Stimulated activated CD8-positive, alpha-beta memory T cell treated with anti-CD3 and anti-CD28 coated beads, Interleukin-7, amount 100 ng/mL, for 48 hours (primary cell): ENCODE measurements around the gene MED15.

Experiments
- DNase-seq, 2 donors: peaks; one replicate each; pipeline ENCODE4 v3.0.0-alpha.2; 2020; ENCODE audit warnings: low read depth in 1 of 2; ENCODE audit errors: extremely low read depth in 1 of 2

The MED15 gene

DNA sequence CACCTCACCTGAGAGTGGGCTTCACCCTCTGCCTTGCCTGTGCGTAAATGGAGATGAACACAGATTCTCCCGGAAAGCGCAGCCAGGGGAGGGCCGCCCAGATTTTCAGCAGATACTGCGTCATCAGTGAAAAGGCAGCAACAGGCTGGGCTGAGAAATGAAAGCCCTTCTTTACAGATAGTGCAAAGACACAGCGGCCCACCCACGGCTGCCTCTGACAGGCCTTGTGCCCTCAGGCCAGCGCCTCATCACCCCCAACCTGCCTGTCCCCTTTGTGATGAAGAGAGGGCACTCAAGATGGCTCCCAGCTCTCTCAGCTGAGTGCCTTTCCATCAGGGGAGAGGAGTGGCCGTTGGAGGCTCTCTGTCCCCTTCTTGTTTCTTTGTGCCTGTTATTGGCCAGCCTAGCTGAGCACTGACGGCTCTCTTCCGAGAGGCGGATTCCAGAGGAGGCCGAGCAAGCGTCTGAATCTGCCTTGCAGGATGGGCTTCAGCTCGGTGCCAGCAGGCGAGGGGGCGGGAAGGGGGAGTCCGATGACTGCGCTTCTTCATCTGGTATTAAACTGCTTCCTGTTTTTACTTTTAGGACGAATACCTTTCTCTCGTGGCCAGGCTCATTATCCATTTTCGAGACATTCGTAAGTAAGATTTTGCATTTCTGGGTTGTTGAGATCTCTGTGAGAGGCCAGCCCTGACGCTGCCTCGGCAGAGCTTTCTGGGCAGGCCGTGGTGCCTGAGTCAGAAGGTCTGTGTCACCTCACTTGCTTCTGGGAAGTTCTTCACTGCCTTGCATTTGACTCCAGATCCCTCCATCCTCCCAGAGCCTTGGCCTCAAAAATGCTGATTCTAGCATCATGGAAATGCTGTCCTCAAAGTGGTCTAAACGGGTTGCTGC, 43.7 kb downstream of the MED15 start:
- DNase-seq: peak in 1 of 2 donors; percentile 72

DNA sequence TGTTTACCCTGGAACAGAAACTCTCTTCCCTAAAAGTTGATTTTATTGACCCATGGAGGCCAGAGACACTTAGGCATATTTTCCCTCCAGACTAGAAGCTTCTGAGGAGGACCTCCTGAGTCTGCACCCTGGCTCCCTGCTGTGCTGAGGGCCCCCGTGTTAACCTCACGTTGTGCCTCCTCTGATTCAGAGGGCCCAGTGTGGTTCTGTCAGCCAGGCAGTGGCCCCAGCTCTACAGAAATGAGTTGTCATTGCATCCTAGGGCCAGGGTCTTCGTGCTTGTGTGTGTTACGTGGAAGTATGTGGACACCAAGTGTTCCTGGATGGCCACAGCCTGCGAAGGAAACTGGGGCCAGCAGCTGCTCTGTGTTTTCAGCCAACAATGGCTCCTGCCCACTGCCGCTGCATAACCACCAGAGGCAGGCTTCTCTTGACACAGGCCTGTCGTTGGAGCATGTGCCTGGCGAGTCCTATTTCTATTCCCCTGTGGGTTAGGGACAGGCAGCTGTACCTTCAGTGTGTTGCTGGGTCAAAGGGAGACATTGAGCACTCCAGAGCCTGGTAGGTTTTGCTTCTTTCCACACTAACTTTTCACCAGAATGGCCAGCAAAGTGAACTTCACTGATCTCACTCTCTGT, 44.5 kb downstream of the MED15 start:
- peak in 1 of 2 donors; percentile 79 for DNase-seq

DNA sequence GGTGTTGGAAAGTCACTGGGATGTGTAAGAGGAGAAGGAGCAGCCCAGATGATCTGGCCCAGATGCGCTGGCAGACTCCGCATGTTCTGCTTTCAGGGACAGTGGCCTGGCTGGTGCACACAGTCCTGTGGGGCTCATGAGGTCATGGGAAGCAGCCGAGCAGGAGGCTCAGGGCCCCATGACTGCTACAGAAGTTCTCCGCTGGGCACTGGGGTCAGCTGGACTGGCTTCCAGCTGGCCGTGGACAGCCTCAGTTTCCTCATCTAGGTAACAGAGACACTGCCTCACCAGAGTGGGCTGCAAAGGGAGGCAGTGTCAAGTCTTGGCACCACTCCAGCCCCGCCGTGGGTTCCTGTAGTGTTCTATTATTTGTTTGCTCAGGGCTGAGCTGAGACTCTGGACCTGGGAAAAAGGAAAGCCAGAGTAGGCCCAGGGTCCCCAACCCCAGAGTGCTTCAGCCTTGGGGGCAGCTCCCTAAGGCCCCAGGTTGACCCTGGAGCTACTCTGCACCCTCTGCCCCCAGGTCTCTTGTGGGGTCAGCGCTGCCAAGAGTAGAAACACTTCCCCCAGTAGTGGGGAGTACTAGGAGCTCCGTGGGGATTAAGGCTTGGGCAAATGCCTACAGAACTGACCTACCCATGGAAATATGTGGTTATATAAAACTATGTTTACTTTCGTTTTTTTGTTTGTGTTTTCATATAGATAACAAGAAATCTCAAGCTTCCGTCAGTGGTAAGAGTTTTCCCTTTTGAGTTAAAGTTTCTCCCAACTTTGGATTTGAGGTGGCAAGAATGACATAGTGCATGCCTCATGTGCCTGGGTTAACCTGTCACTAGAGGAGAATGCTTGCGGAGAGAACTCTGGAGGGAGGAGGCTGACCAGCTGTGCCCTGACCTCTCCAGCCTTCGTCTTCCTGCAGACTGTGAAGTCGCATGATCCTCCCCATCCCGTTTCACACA, 45.3 kb downstream of the MED15 start:
- DNase-seq: no peak

DNA sequence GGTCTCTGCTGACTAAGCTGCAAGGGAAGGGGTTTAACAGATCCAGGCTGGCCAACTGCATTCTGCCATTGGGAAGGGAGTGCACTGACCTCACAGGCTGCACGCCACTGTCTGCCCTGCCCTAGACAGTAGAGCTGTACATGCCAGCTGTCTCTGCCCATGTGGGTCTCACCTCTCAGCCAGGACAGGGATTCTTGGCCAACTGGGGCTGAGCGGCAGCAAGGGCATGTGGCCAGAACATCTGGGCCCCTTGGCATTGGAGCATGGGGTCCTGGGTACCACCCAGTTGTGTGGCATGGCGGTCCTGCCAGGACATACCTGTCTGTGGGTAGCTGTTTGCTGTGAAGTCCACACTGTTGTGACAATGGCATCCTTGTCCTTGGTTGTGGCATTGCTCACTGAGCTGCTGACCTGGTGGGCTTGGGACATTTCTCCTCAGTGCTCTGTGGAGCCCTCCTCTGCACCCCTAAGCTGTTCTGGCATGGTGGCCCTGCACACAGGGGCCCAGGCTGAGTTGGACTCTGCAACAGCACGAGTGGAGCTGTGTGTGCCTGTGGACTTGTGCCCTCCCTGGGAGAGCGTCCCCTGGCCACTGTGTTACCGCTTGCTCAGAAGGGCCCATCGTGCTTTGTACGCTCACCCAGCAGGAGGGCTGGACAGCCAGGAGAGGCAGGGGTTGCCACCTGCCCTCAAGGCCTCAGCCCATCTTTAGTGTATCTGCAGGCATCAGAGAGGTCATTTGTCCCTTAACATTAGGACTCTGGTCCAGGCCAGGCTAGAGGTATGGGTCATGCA, 46.7 kb downstream of the MED15 start:
- DNase-seq: no peak

DNA sequence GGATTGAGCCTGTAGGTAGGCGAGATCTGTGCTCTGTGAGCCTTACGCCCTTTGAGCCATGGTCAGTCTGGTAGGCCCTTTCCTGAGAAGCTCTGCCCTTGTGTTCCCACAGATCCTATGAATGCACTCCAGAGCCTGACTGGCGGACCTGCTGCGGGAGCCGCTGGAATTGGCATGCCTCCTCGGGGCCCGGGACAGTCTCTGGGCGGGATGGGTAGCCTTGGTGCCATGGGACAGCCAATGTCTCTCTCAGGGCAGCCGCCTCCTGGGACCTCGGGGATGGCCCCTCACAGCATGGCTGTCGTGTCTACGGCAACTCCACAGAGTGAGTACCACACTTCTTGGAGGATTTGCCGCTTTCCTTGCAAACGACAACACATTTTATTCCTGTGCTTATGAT, 47.4 kb downstream of the MED15 start:
- DNase-seq: no peak

DNA sequence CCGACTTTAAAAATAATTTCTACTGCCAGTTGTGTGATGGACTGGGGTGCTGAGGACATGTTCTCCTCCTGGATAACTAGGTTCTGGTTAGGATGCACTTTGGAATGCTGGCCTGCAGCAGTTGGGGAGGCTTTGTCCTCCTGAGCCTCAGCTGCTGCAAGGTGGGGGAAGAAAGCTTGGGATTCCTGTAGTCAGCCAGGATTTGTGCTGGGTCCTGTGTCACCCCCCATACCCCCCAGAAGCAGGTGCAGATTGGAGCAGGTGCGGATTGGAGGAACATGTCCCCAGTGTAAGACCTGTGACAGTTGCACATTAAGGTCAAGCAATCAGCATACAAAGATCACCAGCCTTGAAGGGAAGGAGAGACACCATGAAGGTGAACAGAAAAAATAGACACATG, 51.1 kb downstream of the MED15 start:
- DNase-seq: no peak

DNA sequence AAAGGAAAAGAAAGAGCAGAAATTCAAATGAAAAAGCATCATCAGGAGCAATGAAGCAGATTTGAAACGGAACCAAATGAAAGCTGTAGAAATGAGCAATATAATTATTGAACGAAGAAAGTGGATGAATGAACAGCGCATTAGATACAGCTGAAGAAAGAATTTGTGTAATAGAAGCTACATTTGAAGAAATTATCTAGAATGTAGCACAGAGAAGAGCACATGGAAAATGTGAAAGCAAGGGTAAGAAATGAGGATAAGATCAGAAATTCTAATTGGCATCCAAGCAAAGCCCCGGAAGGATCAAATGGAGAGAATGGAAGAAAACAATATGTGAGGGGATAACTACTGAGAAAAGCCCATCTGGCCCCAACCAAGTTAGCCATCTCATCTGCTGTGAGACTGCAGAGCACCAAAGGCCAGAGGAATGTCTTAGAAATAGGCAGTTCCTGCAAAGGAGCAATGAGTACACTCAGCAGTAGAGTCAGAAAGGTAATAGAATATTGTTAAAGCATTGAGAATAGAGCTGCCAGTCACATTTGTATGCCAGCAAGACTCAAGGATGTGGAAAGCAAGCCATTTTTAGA, 51.9 kb downstream of the MED15 start:
- no peak for DNase-seq

DNA sequence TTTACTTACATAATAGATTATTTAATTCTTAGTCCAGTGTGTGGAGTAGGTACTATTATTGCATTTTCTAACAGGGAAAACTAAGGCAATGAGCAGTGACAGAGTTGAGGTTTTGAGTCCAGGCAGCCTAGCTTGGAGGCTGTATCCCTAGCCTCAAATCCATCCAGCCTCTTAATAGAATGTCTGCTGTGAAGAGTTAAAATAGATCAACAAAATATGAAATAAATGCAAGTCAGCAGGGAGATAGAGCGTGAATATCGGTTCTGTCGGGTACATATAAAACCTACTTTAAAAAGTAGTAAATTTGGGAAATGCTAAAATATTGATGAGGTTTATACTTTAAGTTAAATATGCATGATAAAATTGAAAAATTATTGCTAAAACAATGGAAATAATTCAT, 53.3 kb downstream of the MED15 start:
- no peak for DNase-seq

DNA sequence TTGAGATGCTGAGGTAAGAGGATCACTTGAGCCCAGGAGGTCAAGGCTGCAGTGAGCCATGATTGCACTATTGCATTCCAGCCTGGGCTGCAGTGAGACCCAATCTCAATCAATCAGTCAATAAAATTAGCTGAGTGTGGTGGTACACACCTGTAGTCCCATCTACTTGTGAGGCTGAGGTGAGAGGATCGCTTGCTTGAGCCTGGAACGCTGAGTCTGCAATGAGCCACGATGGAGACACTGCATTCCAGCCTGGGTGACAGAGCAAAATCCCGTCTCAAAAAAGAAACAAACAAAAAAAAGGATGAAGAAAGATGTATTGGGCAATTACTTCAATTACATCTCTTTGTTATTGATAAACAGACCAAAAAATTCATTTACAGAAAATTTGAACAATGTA, 54.5 kb downstream of the MED15 start:
- DNase-seq: no peak

DNA sequence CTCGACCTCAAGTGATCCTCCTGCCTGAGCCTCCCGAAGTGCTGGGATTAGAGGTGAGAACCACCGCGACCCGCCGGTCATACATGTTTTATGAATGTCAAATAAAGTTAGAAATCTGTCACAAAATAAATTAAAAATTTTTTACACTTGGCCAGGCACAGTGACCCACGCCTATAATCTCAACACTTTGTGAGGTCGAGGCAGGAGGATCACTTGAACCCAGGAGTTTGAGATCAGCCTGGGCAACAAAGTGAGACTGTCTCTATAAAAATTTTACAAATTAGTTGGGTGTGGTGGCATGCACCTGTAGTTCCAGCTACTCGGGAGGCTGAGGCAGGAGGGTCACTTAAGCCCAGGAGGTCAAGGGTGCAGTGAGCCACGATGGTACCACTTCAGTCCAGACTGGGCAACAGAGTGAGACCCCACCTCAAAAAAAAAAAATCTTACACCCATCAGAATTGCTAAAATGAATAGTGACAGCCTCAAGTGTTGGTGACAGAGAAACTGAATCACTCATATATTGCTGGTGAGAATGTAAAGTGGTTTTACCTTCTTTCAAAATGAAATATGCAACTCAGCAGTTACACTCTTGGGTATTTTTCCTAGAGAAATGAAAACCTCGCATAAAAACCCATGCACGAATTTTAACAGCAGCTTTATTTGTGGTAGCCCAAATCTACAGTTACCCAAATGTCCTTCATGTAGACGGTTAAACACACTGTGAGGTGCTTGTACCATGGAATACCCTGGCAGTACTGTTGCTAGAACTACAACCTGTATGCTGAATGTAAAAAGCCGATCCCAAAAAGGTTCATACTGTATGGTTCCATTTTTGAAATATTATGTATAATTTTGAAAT, 55.4 kb downstream of the MED15 start:
- no peak for DNase-seq

DNA sequence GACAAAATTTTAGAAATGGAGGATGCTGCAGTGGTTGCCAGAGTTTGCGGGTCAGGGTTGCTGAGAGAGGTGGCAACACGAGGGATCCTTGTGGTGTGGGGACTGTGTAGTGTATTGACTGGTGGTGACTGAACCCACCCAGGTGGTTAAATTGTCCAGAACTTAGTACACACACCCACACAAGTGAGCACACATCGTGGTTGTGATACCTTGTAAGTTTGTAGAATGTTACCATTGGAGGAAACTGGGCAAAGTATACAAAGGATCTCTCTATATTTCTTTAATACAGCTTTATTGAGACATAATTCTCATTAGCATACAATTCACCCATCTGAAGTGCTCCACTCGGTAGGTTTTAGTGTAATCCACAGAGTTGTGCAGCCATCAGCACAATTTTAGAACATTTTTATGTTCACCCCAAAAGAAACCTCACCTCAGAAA, 56.1 kb downstream of the MED15 start:
- DNase-seq: peak in 1 of 2 donors; percentile 47

DNA sequence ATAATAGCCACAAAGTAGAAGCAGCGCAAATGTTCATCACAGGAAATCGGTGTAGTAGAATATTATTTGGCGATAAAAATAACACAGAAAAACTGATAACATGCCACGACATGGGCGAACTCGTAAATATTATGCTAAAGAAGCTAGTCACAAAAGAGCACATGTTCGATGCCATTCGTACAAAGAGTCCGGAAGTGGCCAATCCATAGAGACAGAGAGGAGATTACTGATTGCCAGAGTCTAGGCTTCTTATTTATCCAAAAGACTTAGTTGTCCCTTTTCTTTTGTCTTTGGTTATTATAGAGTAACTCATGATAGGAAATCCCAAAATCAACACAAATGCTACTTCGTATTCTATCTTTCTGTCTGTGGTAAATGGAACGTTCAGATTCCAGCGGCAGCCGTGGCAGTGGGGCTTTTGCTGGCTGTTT, 56.5 kb downstream of the MED15 start:
- DNase-seq: no peak

DNA sequence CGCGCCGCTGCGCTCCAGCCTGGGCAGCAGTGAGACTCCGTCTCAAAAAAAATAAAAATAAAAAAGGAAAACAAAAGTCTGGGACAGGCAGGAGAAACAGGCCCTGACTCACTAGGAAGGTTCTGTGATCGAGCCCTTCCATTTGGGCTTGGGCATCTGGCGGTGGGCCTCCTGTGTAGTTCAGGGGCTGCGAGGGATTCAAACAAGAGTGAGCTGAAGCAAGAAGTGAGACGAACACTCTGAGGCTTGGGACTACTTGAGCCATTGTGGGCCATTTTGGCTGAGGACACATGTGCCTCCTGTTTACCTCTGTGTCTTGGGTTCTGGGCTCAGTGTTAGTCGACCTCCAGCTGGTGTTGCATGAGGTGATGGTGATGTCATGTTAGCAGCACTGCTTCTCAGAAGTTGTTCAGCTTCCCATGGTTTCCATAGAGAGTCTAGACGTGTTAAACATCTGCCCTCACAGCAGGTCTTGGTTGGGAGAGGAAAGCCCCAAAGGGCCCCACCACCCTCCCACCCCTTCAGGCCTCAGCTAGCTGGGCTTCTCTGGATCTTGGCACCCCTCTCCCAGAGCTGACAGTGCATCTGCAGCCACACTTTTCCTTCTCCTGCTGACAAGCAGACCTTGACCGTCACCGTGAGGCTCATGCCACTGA, 57.8 kb downstream of the MED15 start:
- DNase-seq: no peak

DNA sequence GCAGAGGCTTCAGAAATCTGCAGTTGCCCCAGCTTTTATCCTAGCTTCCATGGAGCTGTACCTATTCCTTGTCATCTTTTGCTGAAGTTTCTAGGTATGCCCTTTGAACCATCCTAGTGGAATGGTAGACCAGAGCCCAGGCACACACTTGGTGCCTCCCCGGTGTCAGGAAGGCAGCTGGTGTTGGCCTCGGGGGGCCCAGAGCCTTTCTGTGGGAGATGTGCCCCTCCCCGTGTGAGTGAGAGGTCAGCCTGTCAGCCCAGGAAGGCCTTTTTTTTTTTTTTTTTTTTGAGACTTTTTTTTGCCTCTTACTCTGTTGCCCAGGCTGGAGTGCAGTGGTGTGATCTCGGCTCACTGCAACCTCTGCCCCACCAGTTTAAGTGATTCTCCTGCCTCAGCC, 58.4 kb downstream of the MED15 start:
- DNase-seq: no peak

DNA sequence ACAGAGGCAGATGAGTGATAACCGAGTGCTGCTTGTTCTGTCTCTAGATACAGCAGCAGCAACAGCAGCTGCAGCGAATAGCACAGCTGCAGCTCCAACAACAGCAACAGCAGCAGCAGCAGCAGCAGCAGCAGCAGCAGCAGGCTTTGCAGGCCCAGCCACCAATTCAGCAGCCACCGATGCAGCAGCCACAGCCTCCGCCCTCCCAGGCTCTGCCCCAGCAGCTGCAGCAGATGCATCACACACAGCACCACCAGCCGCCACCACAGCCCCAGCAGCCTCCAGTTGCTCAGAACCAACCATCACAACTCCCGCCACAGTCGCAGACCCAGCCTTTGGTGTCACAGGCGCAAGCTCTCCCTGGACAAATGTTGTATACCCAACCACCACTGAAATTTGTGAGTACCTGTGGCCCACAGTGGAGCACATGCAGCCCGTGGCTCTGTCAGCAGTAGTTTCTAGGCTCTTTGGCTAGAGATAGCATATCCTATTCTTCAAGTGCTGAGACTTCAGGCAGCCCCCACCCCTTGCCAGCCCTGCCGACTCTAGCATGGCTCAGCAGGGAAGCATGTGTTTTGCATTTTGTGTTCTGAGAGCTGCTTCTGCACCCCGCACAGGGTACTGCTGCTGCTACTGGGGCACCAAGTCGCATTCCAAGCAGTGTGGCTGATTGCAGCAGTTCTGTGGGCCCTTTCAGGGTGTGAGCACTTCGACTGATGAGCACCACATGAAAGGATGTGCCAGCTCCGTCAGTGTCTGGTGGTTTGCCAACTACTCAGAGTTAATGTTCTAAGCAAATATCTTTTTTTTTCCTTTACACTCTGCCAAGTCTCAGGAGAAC, 59.2 kb downstream of the MED15 start:
- peak in 1 of 2 donors; percentile 45 for DNase-seq

DNA sequence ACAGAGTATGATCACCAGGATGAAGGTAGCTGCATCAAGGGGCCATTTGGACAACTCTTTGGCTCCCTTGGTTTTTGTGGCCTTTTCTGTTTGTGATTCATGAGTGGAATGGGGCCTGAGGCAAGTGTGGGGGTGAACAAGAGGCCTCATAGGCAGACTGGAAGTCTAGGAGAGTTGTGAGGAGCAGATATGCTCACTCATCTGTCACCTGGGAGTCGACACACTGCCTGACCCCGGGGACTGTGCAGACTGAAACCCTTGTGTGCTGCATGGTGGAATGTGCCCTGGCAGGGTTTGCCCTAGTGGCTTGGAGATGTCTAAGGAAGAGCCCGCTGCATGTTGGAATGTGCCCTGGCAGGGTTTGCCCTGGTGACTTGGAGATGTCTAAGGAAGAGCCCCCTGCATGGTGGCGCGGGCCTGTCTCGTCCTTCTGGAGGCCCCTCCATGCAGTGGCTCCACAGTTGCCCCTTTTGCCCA, 60.0 kb downstream of the MED15 start:
- DNase-seq: no peak

DNA sequence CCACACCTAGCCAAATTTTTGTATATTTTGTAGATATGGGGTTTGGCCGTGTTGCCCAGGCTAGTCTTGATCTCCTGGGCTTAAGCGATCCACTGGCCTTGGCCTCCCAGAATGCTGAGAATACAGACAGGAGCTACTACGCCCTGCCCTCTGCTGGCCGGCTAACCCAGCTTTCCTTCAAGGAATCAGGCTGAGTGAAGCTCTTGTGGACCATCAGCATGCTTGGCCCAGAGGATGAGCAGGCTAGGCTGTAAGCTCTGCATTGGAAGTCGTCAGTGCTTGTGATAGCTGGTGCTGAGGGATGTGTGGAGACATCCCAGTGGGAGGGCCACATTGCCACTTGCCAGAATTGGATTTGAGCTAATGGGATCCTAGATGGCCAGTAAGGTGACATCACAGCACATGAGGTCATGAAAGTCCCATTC, 60.6 kb downstream of the MED15 start:
- DNase-seq: no peak
